H1 (cell line): Measurements from ENCODE around the gene AHSP. TPM values are rescaled to one million over a fixed set of nuclear protein-coding genes. Genes with fewer than 3 reads are reported as not detected.
"Not testable (repeated sequence)": the region's sequence is repeated elsewhere in the genome, so short reads cannot be mapped to it uniquely, and the experiment has no call there.

Experiments
- CTCF ChIA-PET: fragments of 300-600 bp; sonication (Branson Sonifier 250); formaldehyde crosslinking; loops from one replicate; lab custom pipeline; 2021; ENCODE audit not compliant: partially characterized antibody; lab: Charles Lee
- POLR2A ChIA-PET: fragments of 300-600 bp; sonication (Branson Sonifier 250); formaldehyde crosslinking; loops from one replicate; lab custom pipeline; 2021; ENCODE audit warnings: inconsistent platforms; ENCODE audit not compliant: partially characterized antibody; lab: Charles Lee
- DNase-seq, 2 experiments: peaks; one replicate each; pipeline versions ENCODE4 v3.0.0 to v3.0.0-alpha.2; 2010 to 2022; ENCODE audit warnings: low spot score in 2 of 2, low read depth in 1 of 2, mixed read lengths in 1 of 2
- FAIRE-seq: peaks from 2 replicates; lab custom pipeline; 2011; peaks lifted over from hg19 to GRCh38; lab: Jason Lieb, UNC
- H2AFZ ChIP-seq: 2 replicates; pipeline ENCODE4 v1.8.1; 2012; ENCODE audit warnings: low read length, inconsistent platforms
- H2AK5ac ChIP-seq: 2 replicates; pipeline ENCODE4 v1.6.1; 2013; ENCODE audit warnings: low read depth, low read length
- H2BK120ac ChIP-seq: replicated peaks from 2 replicates; pipeline ENCODE3; 2013; ENCODE audit warnings: low read depth, low read length, inconsistent platforms
- H2BK12ac ChIP-seq: 2 replicates; pipeline ENCODE4 v1.6.1; 2013; ENCODE audit warnings: low read depth, low read length
- H2BK15ac ChIP-seq: 2 replicates; pipeline ENCODE4 v1.6.1; 2013; ENCODE audit warnings: low read length
- H2BK20ac ChIP-seq: 2 replicates; pipeline ENCODE4 v1.6.1; 2013; ENCODE audit warnings: low read length
- H2BK5ac ChIP-seq: 2 replicates; pipeline ENCODE4 v1.6.1; 2013; ENCODE audit warnings: low read depth, low read length
- H3K14ac ChIP-seq: 2 replicates; pipeline ENCODE4 v1.6.1; 2013; ENCODE audit warnings: inconsistent platforms; ENCODE audit not compliant: insufficient read length
- H3K18ac ChIP-seq: 2 replicates; pipeline ENCODE4 v1.6.1; 2013; ENCODE audit warnings: low read length; ENCODE audit errors: extremely low read depth
- H3K23ac ChIP-seq: 2 replicates; pipeline ENCODE4 v1.6.1; 2013; ENCODE audit warnings: inconsistent platforms; ENCODE audit not compliant: insufficient read length
- H3K23me2 ChIP-seq: 2 replicates; pipeline ENCODE4 v1.6.1; 2013; ENCODE audit warnings: low read depth, low read length
- H3K27ac ChIP-seq: 2 replicates; pipeline ENCODE4 v1.6.1; 2011; ENCODE audit warnings: low read depth, low read length, inconsistent platforms
- H3K27me3 ChIP-seq, 4 experiments: replicated peaks in 1 of 4; 1 replicate in 1 of 4; 2 replicates in 3 of 4; pipeline versions ENCODE4 v1.6.1 to v1.8.1; 2011 to 2013; ENCODE audit warnings: low read length in 3 of 4, mild to moderate bottlenecking in 3 of 4, inconsistent platforms in 2 of 4, mixed read lengths in 2 of 4, moderate library complexity in 1 of 4; ENCODE audit not compliant: control insufficient read depth in 3 of 4, insufficient read depth in 3 of 4; ENCODE audit errors: extremely low read depth in 1 of 4
- H3K36me3 ChIP-seq, 4 experiments: 2 replicates each; pipeline versions ENCODE4 v1.6.1 to v1.8.1; 2011 to 2013; ENCODE audit warnings: mild to moderate bottlenecking in 4 of 4, low read length in 3 of 4, moderate library complexity in 2 of 4, control low read depth in 1 of 4, inconsistent platforms in 1 of 4; ENCODE audit not compliant: insufficient read depth in 4 of 4, control insufficient read depth in 2 of 4
- H3K4ac ChIP-seq: replicated peaks from 2 replicates; pipeline ENCODE3; 2013; ENCODE audit warnings: low read length, low read depth, mixed read lengths, inconsistent platforms; ENCODE audit not compliant: insufficient read length
- H3K4me1 ChIP-seq, 4 experiments: replicated peaks in 1 of 4; 1 replicate in 1 of 4; 2 replicates in 3 of 4; pipeline versions ENCODE4 v1.6.1 to v1.8.1; 2011 to 2013; ENCODE audit warnings: low read length in 3 of 4, inconsistent platforms in 2 of 4, mixed read lengths in 1 of 4; ENCODE audit not compliant: insufficient read depth in 4 of 4, control insufficient read depth in 3 of 4
- H3K4me2 ChIP-seq, 2 experiments: 2 replicates each; pipeline versions ENCODE4 v1.6.1 to v1.8.1; 2011 to 2013; ENCODE audit warnings: low read depth in 2 of 2, low read length in 2 of 2, control low read depth in 1 of 2, inconsistent platforms in 1 of 2, mild to moderate bottlenecking in 1 of 2; ENCODE audit not compliant: insufficient read depth in 1 of 2
- H3K4me3 ChIP-seq, 4 experiments: fragments of 200-600, 300-600 bp in 1 of 4; sonication (generic), shearing (Covaris generic), sonication (Bioruptor Twin) in 1 of 4; 2 replicates each; pipeline versions ENCODE4 v1.5.1 to v1.8.1; 2011 to 2016; ENCODE audit warnings: low read length in 4 of 4, low read depth in 3 of 4, control low read depth in 2 of 4, inconsistent platforms in 2 of 4, mild to moderate bottlenecking in 2 of 4, mixed read lengths in 1 of 4, moderate library complexity in 1 of 4; ENCODE audit not compliant: insufficient read depth in 2 of 4; ENCODE audit errors: extremely low read depth in 1 of 4
- H3K56ac ChIP-seq: replicated peaks from 2 replicates; pipeline ENCODE3; 2013; ENCODE audit warnings: low read depth, mild to moderate bottlenecking, mixed read lengths, low read length, inconsistent platforms; ENCODE audit not compliant: insufficient read length
- H3K79me1 ChIP-seq: 2 replicates; pipeline ENCODE4 v1.6.1; 2013; ENCODE audit warnings: low read depth, low read length, control low read depth
- H3K79me2 ChIP-seq, 2 experiments: 2 replicates each; pipeline versions ENCODE4 v1.6.1 to v1.8.1; 2012 to 2013; ENCODE audit warnings: low read length in 2 of 2, mild to moderate bottlenecking in 2 of 2, inconsistent platforms in 1 of 2; ENCODE audit not compliant: insufficient read depth in 2 of 2, control insufficient read depth in 1 of 2
- H3K9ac ChIP-seq, 4 experiments: replicated peaks in 1 of 4; 1 replicate in 1 of 4; 2 replicates in 3 of 4; pipeline versions ENCODE4 v1.6.1 to v1.8.1; 2011 to 2013; ENCODE audit warnings: low read depth in 3 of 4, low read length in 3 of 4, control low read depth in 2 of 4, mild to moderate bottlenecking in 2 of 4, moderate library complexity in 2 of 4, inconsistent platforms in 1 of 4; ENCODE audit errors: extremely low read depth in 1 of 4
- H3K9me3 ChIP-seq, 2 experiments: 2 replicates each; pipeline versions ENCODE4 v1.6.1 to v1.8.1; 2012 to 2013; ENCODE audit warnings: mild to moderate bottlenecking in 2 of 2, moderate library complexity in 2 of 2, control low read depth in 1 of 2, inconsistent platforms in 1 of 2, low read depth in 1 of 2, low read length in 1 of 2, mixed read lengths in 1 of 2; ENCODE audit not compliant: insufficient read depth in 2 of 2
- H4K20me1 ChIP-seq, 2 experiments: replicated peaks in 1 of 2; 2 replicates each; pipeline versions ENCODE3 to v1.8.1; 2011 to 2013; ENCODE audit warnings: inconsistent platforms in 2 of 2, low read length in 2 of 2, mild to moderate bottlenecking in 1 of 2; ENCODE audit not compliant: insufficient read depth in 2 of 2, control insufficient read depth in 1 of 2
- H4K5ac ChIP-seq: 2 replicates; pipeline ENCODE4 v1.6.1; 2013; ENCODE audit warnings: low read length, low read depth, mixed read lengths, inconsistent platforms; ENCODE audit not compliant: insufficient read length
- H4K8ac ChIP-seq: 2 replicates; pipeline ENCODE4 v1.8.0; 2013; ENCODE audit warnings: mild to moderate bottlenecking, moderate library complexity, low read length, inconsistent platforms; ENCODE audit not compliant: insufficient read depth; ENCODE audit errors: extremely low read depth
- H4K91ac ChIP-seq: replicated peaks from 2 replicates; pipeline ENCODE3; 2013; ENCODE audit warnings: low read length, mixed read lengths, inconsistent platforms; ENCODE audit not compliant: insufficient read length
- EP300 ChIP-seq, 2 experiments: IDR thresholded peaks; 1 replicate in 1 of 2; 2 replicates in 1 of 2; pipeline ENCODE4 v1.6.1; 2011 to 2012; ENCODE audit warnings: low read depth in 2 of 2, low read length in 2 of 2, mild to moderate bottlenecking in 2 of 2, borderline replicate concordance in 1 of 2, inconsistent platforms in 1 of 2, moderate library complexity in 1 of 2
- JUN ChIP-seq: IDR thresholded peaks from 2 replicates; pipeline ENCODE4 v1.6.1; 2011; ENCODE audit warnings: low read depth, mild to moderate bottlenecking, improper control_type of control experiment, low read length
- SAP30 ChIP-seq: fragments of 300-600 bp; sonication (generic); IDR thresholded peaks from 2 replicates; pipeline ENCODE4 v1.7.1; 2012; ENCODE audit warnings: low read length, moderate library complexity, mild to moderate bottlenecking, inconsistent platforms; ENCODE audit not compliant: insufficient read depth, insufficient replicate concordance
- TCF12 ChIP-seq: IDR thresholded peaks from 2 replicates; pipeline ENCODE4 v1.6.1; 2011; ENCODE audit warnings: low read depth, mild to moderate bottlenecking, low read length
- WGBS, 2 experiments: shearing (Covaris generic) in 1 of 2; methylation state at CpG; one replicate each; pipeline versions ENCODE4 v1.1.6 to v1.1.7; 2013 to 2015; ENCODE audit warnings: low lambda C conversion rate in 2 of 2, mixed read lengths in 2 of 2, inconsistent platforms in 1 of 2, low coverage in 1 of 2, missing lambda C conversion rate in 1 of 2; ENCODE audit not compliant: insufficient replicate concordance in 2 of 2, insufficient coverage in 1 of 2, insufficient read length in 1 of 2; ENCODE audit errors: extremely low coverage in 1 of 2, missing lambda C conversion rate in 1 of 2; 5-methylcytosine and 5-hydroxymethylcytosine counted together
- polyA plus RNA-seq, 7 experiments: library from polyadenylated mRNA; depleted of rRNA in 3 of 7; stranded (reverse) in 5 of 7; unstranded in 2 of 7; fragments of >200 nt in 5 of 7; fragments of 200-250 nt in 2 of 7; gene quantifications; 1 replicate in 5 of 7; 2 replicates in 1 of 7; 4 replicates in 1 of 7; pipeline versions ENCODE4 v1.2.1 to v1.2.3, GENCODE V29; 2011 to 2013; ENCODE audit warnings: missing spikeins in 2 of 7, mixed read lengths in 2 of 7
- total RNA-seq: library from RNA; stranded (reverse); fragmentation: NEBNext Ultra II Directional; extraction: Animal tissue kit (Norgen Biotek cat#: 25700); gene quantifications from 2 replicates; pipeline ENCODE4 v1.2.1, GENCODE V29; 2021

Gene AHSP
- total and polyA plus RNA-seq, 2 of the 8 experiments (the other 6 are each of a cell fraction or from before 2014, with no cell fraction given): 0.91 to 15.3 TPM

DNA sequence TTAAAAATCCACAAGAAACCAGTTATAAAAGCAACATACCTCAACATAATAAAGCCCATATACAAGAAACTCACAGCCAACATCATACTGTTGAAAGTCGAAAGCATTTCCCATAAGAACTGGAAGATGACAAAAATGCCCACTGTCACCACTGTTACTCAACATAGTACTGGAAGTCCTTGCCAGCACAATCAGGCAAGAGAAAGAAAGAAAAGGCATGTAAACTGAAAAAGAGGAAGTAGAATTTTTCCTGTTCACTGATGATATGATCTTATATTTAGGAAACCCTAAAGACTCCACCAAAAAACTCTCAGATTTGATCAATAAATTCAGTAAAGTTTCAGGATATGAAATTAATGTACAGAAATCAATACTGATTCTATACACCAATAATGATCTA is 45.1 kb downstream of the AHSP start (continued):
- TF ChIP-seq EP300 (IDR thresholded peaks at IDR 0.05; ENCODE audit: borderline replicate concordance in 1 of 2, low read depth in 2 of 2, low read length in 2 of 2) (no peak), SAP30 (no peak), JUN (no peak), TCF12 (no peak)

DNA sequence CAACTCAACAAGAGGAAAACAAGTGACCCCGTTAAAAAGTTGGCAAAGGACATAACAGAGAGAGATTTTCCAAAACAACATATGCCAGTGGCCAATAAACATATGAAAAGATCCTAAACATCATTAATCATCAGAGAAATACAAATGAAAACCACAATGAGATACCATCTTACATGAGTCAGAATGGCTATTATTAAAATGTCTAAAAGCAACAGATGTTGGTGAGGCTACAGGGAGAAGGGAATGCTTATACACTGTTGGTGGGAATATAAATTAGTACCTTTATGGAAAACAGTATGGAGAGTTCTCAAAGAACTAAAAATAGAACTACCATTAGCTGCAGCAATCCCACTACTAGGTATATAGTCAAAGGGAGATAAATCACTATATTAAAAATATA is 46.5 kb downstream of the AHSP start:
- H2BK20ac ChIP-seq, H3K36me3 ChIP-seq, H4K91ac ChIP-seq, CTCF ChIA-PET, H3K4me3 ChIP-seq, H3K79me1 ChIP-seq, H4K5ac ChIP-seq, H3K4me1 ChIP-seq, H3K56ac ChIP-seq, H4K20me1 ChIP-seq, H3K23ac ChIP-seq, H3K4ac ChIP-seq, H2AFZ ChIP-seq, H3K18ac ChIP-seq, H3K14ac ChIP-seq, H2BK120ac ChIP-seq, H3K23me2 ChIP-seq, H2BK15ac ChIP-seq, H3K79me2 ChIP-seq, H3K27ac ChIP-seq, H2BK12ac ChIP-seq, H2BK5ac ChIP-seq, DNase-seq, H3K4me2 ChIP-seq, H4K8ac ChIP-seq, H3K9ac ChIP-seq, POLR2A ChIA-PET, FAIRE-seq, H2AK5ac ChIP-seq: not testable (repeated sequence)
- H3K9me3 ChIP-seq: peaks cover 19 to 38% of the 10 kb centered on the region in 2 experiments
- H3K27me3 ChIP-seq: peaks cover 3 to 12% (median 10%) of the 10 kb centered on the region in 4 experiments
- WGBS, 2 experiments: 53% methylated on average over 1 of the region's 1 CpG; no CpG with 5 or more reads in 1 of the 2 experiments
